EL (cell line): ENCODE measurements around the gene SIN3A.
"Not testable (repeated sequence)": the region's sequence is repeated elsewhere in the genome, so short reads cannot be mapped to it uniquely, and the experiment has no call there.

Experiments
- DNase-seq: peaks from one replicate; pipeline ENCODE4 v3.0.0-alpha.2; 2016

SIN3A gene

GRCh38 chr15:75355369-75355768 lies 96.1 kb downstream of the SIN3A start:
- DNase-seq: no peak

GRCh38 chr15:75354454-75354853 lies 97.0 kb downstream of the SIN3A start:
- DNase-seq: no peak

- DNase-seq: no peak
These were observed 97.9 kb downstream of the SIN3A start for GRCh38 chr15:75353604-75354003.

- no peak for DNase-seq
These were observed 99.1 kb downstream of the SIN3A start for GRCh38 chr15:75352186-75353080.

GRCh38 chr15:75350601-75351361 lies 100.7 kb downstream of the SIN3A start:
- no peak for DNase-seq

GRCh38 chr15:75349851-75350588 lies 101.5 kb downstream of the SIN3A start:
- DNase-seq: no peak

- not testable (repeated sequence) for DNase-seq
These were observed 102.2 kb downstream of the SIN3A start for GRCh38 chr15:75349351-75349669.

GRCh38 chr15:75348562-75349350 lies 102.7 kb downstream of the SIN3A start:
- no peak for DNase-seq

GRCh38 chr15:75348034-75348561 lies 103.4 kb downstream of the SIN3A start:
- peak; percentile 15 for DNase-seq

GRCh38 chr15:75347222-75348033 lies 104.1 kb downstream of the SIN3A start:
- no peak for DNase-seq

GRCh38 chr15:75346796-75347221 lies 104.7 kb downstream of the SIN3A start, which contains the start of gene NEIL1:
Gene NEIL1, plus strand, starts transcription at chr15:75347039. Its CDS starts 1,867 bp downstream, at chr15:75348906.
- DNase-seq: no peak

GRCh38 chr15:75343953-75344352 lies 107.5 kb downstream of the SIN3A start:
- not testable (repeated sequence) for DNase-seq

- no peak for DNase-seq
These were observed 109.3 kb downstream of the SIN3A start for GRCh38 chr15:75342221-75342620.

- DNase-seq: no peak
These were observed 111.8 kb downstream of the SIN3A start for GRCh38 chr15:75339531-75340240.

- DNase-seq: no peak
These were observed 112.7 kb downstream of the SIN3A start for GRCh38 chr15:75338661-75339240.

GRCh38 chr15:75335705-75336355 lies 115.7 kb downstream of the SIN3A start, which contains the start of gene COMMD4:
Gene COMMD4, plus strand, starts transcription at chr15:75336063. Its CDS starts 27 bp downstream, at chr15:75336090.
- DNase-seq: peak; percentile 96

GRCh38 chr15:75335313-75335704 lies 116.2 kb downstream of the SIN3A start:
- no peak for DNase-seq

- DNase-seq: not testable (repeated sequence)
These were observed 117.7 kb downstream of the SIN3A start for GRCh38 chr15:75333654-75334419.

- not testable (repeated sequence) for DNase-seq
These were observed 119.4 kb downstream of the SIN3A start for GRCh38 chr15:75332093-75332492.
